HK-2 (cell line): ENCODE results near the gene SLC7A4.

ENCODE experiments used
- DNase-seq: peaks from one replicate; pipeline ENCODE4 v3.0.0-alpha.2; 2018; ENCODE audit not compliant: unreplicated experiment

SLC7A4 gene

DNA sequence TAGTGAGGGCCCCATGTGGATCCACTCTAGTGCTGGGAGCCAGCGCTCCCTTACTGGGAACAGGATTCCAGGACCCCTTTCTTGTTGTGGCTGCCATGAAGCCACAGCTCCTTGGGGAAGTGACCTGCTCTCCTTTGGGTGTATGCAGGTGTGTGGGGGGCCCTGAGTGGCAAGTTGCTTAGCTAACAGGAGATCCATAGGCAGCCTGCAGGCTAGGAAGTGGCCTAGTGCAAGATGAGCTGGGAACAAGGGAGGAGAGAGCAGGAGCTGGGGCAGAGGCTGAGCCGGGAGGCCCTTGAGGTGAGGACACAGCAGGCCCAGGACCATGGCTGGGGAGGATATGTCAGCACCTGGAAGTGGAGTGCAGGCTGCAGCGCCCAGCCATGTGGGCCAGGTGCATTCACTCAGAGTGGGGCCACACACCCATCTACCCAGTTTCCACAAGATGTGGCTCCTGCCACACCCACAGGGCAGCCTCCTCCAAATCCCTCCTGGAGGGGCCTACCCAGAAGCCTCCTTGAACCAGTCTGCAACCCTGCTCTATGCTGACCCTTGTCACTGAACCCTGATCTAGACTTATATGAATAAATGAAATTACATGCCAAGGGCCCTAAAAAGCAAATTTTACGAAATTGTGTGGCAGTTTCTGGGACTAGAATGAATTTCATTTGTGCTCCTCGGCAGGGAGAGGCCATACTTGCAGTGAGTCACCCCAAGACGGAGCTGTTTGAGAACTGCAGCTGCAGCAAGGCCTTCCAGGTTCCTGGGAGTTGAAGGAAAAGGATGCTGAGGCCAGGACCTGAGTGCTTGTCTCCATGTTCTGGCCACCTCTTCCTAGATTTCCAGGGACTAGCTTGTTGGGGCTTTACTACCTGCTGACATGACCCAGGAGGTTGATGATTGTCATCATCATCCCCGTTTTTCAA, 33.7 kb downstream of the SLC7A4 start:
- DNase-seq, result no peak

DNA sequence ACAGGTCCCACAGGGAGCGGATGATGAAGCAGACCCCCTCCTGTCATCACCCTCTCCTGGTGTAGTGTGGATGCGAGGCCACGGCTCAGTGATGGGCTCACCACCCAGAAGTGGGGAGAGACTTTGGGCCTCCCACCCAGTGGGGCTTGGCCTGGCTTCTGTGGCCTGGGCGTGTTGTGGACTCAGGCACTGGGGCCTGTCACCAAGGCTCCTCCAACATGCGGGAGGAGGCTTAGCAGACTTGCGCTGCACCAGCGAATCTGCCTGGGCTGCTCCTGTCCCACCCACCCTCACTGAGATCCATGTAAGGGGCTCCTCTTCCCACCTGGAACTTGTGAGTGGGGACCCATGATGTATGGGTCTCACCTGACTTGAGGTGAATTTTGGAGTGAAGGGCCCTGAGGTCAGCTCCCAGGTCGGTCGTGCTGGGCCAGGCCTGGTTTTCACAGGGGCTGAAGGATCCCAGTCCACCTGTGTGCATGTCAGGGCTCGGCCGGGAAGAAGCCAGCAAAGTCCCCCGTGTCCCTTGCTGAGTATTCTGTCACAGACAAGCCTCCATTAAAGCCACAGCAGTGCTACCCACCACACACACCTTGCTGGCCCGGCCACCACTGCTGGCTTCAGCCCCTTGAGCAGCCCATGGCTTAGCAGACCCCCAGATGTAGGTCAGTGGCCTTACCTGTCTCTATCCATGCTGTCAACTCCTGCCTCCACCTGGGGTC, 34.7 kb downstream of the SLC7A4 start:
- DNase-seq, result no peak

- no peak for DNase-seq
These were observed 35.5 kb downstream of the SLC7A4 start for GRCh38 chr22:20996598-20997535.

- no peak for DNase-seq
These were observed 36.3 kb downstream of the SLC7A4 start for GRCh38 chr22:20996031-20996410.

- no peak for DNase-seq
These were observed 36.9 kb downstream of the SLC7A4 start for GRCh38 chr22:20995329-20996030.

- DNase-seq, result no peak
These were observed 37.5 kb downstream of the SLC7A4 start for GRCh38 chr22:20994902-20995241.

DNA sequence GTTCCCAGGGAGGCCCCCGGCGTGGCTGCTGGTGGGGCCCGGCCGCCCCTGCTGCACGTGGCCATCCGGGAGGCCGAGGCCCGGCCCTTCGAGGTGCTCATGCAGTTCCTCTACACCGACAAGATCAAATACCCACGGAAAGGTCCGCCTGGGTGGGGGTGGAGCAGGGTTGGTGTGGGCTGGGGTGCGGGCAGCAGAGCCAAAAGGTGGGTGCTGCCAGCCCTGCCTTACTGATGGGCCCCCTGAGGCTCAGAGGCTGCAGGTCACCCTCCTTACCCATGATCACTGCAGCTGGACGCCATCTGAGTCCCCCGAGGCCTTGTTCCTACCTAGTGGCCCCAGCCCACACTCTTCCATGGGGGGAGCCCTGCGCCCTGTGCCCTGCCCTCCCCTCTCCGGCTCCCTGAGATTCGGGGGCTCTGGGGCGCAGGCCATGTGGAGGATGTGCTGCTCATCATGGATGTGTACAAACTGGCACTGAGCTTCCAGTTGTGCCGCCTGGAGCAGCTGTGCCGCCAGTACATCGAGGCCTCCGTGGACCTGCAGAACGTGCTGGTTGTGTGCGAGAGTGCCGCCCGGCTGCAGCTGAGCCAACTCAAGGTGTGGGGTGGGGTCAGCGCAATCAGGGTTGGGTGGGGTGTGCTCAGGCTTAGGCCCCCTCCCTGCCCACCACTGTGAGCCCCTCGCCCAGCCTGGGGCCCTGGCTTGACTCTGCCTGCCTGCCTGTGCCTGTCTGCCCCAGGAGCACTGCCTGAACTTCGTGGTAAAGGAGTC, 38.0 kb downstream of the SLC7A4 start:
- DNase-seq, result no peak

- DNase-seq, result no peak
These were observed 38.8 kb downstream of the SLC7A4 start for GRCh38 chr22:20993304-20994127.

GRCh38 chr22:20992456-20993303, 39.7 kb downstream of the SLC7A4 start:
- no peak for DNase-seq

DNA sequence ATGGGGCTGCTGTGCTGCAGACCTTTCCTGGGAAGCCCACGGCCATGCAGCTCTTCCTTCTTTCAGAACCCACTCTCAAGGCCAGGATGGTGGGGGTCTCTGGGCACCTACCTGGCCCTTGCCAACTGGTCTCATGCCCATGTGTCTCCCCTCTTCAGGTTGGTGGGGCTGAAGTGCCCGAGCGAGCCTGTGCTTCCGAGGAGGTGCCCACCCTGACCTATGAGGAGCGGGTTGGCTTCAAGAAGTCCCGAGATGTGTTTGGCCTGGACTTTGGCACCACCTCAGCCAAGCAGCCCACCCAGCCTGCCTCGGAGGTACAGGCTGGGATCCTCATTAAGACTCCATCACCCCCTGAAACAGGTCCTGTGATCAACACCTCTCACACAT, 40.3 kb downstream of the SLC7A4 start:
- DNase-seq, result no peak

- DNase-seq, result no peak
These were observed 40.9 kb downstream of the SLC7A4 start for GRCh38 chr22:20991252-20992055.

DNA sequence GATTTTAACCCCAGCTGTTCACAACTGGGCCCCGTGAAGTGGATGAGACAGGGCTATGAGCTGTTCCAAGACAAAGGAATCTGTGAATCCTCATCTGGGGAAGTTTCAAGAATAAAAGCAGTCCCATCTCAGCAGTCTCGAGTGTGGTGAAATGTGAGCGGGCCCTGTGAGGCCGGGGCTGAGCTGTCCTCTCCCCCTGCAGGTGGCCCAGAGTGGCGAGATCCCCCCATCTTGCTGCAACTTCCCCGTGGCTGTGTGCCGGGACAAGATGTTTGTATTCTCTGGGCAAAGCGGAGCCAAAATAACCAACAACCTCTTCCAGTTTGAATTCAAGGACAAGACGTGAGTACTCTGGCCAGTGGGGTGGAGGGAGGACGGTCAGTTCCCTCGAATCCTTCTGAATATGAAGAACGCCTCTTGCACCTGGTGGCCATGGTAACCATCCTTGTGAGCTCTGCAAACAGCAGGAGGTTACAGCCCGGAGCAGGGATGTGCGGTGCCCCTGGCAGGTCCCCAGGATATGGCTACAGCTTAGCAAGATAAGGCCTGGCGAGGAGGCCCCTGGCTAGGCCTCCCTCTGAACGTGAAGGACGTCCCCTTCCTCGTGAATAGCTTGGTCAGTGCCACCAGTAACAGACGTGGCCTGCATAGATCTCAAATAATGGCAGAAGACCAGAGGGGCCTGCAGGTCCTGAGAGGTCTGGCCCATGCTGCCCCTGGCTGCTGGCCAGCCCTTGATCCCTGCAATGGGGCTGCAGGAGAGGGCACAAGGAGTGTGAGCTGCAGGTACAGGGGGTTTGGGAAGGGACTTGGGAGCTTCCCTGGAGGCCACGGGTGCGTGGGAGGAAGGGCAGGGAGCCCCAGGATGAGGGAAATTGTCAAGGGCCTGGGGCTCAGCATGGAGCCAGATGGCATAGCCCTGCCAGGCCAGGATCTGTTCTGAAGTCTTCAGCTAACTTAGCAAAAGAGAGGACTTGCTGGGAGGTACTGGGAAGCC, 41.9 kb downstream of the SLC7A4 start:
- DNase-seq, result no peak

DNA sequence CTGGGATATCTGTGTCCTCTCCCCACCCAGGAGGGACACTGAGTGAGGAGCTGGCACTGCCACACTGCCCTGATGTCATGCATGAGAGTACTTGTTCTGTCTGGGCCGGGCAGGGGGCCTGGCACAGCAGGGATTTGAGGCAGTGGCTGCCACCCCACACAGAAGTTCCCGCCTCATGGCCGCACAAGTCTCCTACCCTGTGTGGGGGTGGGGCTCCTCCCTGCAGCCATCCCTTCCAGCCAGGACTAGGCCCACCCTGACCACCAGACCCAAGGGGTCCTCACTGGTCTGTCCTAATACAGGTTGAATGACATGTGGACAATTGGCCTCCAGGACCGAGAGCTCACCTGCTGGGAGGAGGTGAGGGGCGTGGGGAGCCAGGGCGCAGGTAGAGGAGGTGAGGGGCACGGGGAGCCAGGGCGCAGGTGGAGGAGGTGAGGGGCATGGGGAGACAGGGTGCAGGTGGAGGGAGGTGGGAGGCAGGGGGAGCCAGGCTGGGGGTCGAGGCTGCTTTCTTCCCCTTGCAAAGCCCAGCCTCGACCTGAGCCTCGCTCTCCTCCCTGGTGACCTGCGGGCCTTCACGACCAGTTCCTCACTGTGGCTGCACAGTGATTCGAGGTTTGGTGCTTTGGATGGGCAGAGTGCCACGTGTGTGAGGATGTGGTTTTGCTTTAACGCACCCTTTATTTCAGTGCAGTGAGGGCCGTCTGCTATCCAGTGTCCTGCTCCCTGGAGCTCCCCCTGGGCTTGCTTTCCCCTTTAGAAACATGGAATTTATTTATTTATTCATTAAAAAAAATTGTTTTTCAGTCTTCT, 42.8 kb downstream of the SLC7A4 start:
- DNase-seq, result no peak

DNA sequence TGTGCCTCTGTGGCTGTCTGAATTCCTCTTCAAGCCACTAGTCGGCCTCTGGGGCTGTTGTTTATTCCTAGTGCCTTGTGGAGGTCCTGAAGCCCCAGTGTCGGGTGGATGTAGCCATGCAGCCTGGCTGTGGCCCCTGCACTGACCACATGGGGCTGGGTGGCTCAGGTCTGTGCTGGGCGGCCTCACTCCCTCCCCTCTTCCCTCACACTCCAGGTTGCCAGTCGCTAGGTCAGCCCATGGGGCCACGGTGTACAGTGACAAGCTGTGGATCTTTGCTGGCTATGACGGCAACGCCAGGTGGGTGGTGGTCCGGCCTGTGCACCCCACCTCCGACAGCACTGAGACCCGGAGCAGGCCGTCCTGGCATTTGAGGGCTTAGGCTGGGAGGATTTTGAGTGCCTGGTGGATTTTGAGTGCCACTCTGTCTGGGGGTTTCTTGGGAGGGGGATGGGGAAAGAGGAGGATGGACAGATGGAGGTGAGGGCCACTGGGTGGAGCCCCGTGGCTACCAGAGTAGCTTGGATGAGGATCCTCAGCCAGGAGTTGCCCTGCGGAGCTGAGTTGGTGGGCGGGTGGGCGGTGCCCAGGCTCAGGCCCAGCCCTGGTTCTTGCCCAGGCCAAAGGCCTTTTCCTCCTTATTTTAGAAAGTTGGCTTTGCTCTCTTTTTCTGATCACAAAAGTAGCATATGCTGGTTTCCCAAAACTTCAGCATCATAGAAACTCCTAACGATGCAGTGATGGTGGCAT, 43.6 kb downstream of the SLC7A4 start:
- no peak for DNase-seq

DNA sequence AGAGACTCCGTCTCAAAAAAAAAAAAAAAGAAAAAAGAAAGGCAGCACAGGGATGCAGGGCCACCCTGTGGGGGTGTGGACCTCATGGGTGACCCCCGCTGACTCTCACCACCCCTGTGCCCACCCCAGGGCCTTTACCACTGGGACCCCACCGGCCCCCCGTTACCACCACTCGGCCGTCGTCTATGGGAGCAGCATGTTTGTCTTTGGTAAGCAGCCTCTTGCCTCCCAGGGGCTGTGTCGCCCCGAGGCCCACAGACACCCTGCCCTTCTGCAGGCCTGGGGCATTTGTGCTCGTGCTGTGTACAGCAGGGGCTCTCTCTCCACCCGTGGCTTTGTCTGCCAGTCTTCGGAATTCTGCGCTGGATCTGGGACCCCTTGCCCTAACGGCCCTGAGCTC, 45.0 kb downstream of the SLC7A4 start:
- DNase-seq, result no peak
